ENCODE results near the gene NCKIPSD.

The NCKIPSD gene

GRCh38 chr3:48678056-48678455 is 7.7 kb downstream of the NCKIPSD start:
- DNase-seq, result no peak

GRCh38 chr3:48674505-48674904 is 11.2 kb downstream of the NCKIPSD start:
- no peak for DNase-seq

GRCh38 chr3:48672522-48672921 is 13.2 kb downstream of the NCKIPSD start:
- DNase-seq, result no peak

GRCh38 chr3:48664929-48665328 is 20.8 kb downstream of the NCKIPSD start:
- DNase-seq, result no peak

- no peak for DNase-seq
These were observed 21.4 kb downstream of the NCKIPSD start for GRCh38 chr3:48664313-48664644.

GRCh38 chr3:48663489-48664312 is 22.0 kb downstream of the NCKIPSD start:
- peak; percentile 91 for DNase-seq

- peak; percentile 74 for DNase-seq
These were observed 22.8 kb downstream of the NCKIPSD start, which contains the start of gene CELSR3 for GRCh38 chr3:48662753-48663488. Gene CELSR3 (minus strand): TSS chr3:48662886. CDS start chr3:48662634, 252 bp downstream.

GRCh38 chr3:48662145-48662752 is 23.5 kb downstream of the NCKIPSD start:
- no peak for DNase-seq

- peak; percentile 75 for DNase-seq
These were observed 24.1 kb downstream of the NCKIPSD start for GRCh38 chr3:48661501-48662144.

- DNase-seq, result no peak
These were observed 24.8 kb downstream of the NCKIPSD start for GRCh38 chr3:48660800-48661400.

- DNase-seq, result peak; percentile 52
These were observed 28.9 kb downstream of the NCKIPSD start for GRCh38 chr3:48656841-48657281.

GRCh38 chr3:48656061-48656840 is 29.5 kb downstream of the NCKIPSD start:
- peak; percentile 89 for DNase-seq

- peak; percentile 59 for DNase-seq
These were observed 30.1 kb downstream of the NCKIPSD start for GRCh38 chr3:48655606-48656005.

- no peak for DNase-seq
These were observed 30.7 kb downstream of the NCKIPSD start for GRCh38 chr3:48655063-48655462.

GRCh38 chr3:48652923-48653715 is 32.6 kb downstream of the NCKIPSD start:
- no peak for DNase-seq

GRCh38 chr3:48651771-48652170 is 33.9 kb downstream of the NCKIPSD start:
- no peak for DNase-seq

GRCh38 chr3:48650723-48651122 is 35.0 kb downstream of the NCKIPSD start:
- DNase-seq, result no peak

- no peak for DNase-seq
These were observed 37.4 kb downstream of the NCKIPSD start for GRCh38 chr3:48648188-48648850.

GRCh38 chr3:48647714-48648113 is 38.0 kb downstream of the NCKIPSD start:
- no peak for DNase-seq

All from CD4-positive, alpha-beta T cell treated with Interleukin-12 subunit alpha and Interleukin-12 subunit beta, for 1 hour (primary cell).